HG03066 (cell line): ENCODE results near the gene ZNF747.
A peak's percentile ranks its signal among the peaks of the same experiment; 100 is the strongest.

ENCODE experiments used
- ATAC-seq: cut with Tn5 transposase; IDR thresholded peaks from one replicate; pipeline ENCODE4 v1.9.1; 2021; ENCODE audit warnings: low read depth; ENCODE audit not compliant: unreplicated experiment

Gene ZNF747

DNA sequence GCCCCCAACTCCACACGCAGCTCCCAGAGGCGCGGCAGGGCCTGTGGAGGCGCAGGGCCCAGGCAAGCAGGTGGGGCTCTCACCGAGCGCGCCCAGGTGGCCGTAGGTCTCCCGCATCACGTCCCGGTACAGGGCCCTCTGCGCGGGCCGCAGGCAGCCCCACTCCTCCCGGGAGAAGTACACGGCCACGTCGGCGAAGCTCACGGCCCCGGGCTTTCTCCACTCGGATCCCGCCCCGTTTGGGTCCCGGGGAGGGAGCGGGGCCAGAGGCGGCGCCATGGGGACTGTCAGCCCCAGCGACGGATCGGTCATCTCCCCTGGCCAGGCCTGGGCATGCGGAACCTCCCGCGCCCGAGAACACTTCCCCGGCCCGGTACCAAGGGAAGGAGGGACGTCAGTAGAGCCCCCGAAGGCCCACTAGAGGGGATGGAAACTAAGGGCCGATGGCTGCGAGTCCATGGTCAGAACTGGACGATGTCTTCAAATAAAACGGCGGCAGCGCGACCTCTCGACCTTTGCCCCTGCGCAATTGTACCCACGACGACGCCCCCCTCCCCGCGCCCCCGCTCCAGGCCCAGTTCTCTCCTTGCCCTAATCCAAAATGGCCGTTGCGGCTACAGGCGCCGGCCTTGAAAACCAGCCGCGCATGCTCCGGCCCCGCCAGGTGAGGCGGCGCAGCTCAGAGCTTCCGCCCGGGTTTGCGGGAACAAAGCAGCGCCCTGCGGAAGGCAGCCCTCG is at the start of gene ZNF747:
ZNF747 (minus strand) TSS at position 491 of the 738 bp plus-strand sequence; CDS start at position 312, 179 bp downstream.
- no peak for ATAC-seq

DNA sequence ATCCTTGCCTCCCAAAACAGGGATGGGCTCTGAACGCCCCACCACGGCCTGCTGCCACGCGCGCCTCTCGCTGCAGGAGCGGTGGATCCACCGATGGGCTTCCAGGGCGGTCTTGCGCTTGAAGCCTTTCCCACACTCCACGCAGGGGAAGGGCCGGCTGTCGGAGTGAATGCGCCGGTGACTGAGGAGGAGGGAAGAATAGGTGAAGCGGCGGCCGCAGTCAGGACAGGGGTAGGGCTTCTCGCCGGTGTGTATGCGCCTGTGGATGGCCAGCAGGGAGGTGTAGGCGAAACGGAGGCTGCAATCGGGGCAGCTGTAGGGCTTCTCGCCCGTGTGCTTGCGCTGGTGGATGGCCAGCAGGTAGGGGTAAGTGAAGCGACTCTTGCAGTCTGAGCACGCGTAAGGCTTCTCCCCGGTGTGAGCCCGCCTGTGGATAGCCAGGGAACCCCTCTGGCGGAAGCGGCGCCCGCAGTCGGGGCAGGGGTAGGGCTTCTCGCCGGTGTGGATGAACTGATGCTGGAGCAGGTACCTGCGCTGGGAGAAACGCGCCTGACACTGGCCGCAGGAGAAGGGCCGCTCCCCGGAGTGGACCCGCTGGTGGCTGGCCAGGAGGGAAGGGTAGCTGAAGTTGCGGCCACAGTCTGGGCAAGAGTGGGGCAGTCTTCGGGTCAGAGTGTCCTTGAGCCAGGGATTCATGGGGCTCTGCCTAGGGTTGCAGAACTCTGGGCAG is 48.1 kb upstream of the ZNF747 start:
- ATAC-seq = no peak

DNA sequence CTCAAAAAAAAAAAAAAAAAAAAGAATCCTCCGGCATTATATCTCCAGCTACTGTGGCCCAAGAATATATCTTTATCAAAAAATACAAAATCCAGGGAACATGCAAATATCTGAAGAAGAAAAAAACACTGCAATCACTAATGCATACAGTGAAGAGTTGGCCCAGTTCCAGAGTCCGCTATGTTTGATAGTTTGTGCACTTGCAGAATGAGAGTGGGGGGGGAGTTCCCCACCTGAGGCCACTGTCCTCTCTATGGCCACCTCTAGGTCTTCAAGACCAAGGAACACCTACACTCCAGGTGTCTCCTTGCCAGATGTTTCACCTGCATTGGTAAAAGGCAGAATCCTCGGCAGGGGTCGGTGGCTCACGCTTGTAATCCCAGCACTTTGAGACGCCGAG is 46.8 kb upstream of the ZNF747 start:
- no peak for ATAC-seq

DNA sequence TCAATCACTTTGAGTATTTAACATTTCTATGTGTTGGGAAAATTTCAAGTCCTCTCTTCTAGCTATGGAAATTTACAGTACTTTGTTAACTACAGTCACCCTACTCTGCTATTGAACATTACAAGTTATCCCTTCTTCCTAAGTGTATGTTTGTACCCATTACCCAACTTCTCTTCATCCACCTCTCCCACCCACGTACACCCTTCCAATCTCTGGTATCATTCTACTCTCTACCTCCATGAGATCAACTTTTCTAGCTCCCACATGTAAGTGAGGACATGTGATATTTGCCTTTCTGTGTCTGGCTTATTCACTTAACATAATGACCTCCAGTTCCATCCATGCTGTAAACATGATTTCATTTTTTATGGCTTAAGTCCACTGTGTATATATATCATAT is 40.0 kb upstream of the ZNF747 start:
- no peak for ATAC-seq

DNA sequence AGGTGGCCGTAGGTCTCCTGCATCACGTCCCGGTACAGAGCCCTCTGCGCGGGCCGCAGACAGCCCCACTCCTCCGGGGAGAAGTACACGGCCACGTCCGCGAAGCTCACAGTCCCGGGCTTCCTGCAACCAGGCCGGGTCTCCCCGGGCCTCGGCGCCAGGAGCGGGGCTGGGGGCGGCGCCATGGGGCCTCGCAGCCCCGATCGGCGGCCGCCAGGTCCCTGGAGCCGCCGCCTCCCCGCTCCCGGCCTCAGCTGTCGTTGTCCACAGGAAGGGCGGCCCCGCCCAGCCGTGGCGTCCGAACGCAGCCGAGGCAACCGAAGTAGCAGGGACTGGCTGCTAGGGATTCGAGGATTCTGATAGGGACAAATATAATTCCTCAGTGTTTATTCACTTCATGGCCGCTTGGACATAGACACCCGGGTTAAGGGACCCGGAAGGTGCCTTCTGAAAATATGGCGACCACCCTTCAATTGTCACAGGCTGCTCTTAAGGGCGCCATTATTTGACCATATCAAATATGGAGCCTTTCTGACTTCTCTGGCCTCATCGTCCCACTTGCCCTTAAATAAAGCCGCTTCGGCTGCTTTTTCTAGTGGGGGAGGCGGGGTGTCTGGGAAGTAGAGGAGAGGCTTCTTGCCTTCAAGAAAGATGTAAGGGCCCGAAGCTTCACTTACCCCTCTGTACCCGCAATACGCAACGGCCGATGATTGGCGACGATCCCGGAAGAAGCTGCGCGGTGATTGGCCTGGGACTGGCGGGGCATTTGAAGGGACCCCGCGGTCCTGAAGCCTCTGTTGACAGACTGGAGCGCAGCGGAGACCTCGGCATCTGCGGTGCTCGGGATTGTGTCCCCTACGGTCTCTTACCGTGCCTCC is 37.0 kb upstream of the ZNF747 start, which contains the start of gene ZNF688:
ZNF688 (minus strand) TSS at position 270 of the 878 bp plus-strand sequence; CDS start at position 185, 85 bp downstream.
- ATAC-seq = peak; percentile 70

DNA sequence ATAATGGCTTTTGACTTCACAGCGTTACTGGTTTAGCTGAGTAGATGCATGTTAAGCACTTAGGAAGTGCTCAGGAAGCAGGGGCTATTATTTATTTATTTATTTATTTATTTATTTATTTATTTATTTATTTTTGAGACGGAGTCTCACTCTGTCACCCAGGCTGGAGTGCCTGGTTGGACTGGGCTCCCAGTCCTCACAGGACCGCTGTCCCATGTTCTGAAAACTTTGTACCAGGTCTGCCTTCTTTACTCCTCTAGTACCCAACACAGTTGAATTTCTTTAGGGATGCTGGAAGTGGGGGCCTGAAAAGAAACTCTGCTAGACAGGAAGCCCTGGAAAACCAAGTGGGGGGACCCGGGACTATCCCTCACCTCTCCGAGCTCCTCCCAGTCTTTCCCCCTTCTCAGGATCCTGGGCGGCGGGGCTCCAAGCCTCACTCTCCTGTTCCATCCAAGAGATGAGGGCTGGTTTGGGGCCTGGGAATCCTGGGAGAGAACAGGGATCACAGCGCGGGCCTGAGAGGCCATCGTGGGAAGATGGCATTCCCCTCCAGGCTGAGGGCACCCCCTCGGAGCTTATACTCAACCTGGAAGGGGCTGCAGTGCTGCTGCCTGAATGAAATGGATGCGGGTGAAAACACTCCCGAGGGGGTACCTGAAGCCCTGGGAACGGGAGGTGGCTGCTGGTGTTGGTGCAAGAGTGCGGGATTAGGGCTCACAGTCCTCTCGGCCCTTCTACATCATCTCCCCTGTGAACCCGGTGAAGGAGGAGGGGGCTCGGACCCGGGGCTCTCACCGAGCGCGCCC is 36.2 kb upstream of the ZNF747 start:
- ATAC-seq = no peak

DNA sequence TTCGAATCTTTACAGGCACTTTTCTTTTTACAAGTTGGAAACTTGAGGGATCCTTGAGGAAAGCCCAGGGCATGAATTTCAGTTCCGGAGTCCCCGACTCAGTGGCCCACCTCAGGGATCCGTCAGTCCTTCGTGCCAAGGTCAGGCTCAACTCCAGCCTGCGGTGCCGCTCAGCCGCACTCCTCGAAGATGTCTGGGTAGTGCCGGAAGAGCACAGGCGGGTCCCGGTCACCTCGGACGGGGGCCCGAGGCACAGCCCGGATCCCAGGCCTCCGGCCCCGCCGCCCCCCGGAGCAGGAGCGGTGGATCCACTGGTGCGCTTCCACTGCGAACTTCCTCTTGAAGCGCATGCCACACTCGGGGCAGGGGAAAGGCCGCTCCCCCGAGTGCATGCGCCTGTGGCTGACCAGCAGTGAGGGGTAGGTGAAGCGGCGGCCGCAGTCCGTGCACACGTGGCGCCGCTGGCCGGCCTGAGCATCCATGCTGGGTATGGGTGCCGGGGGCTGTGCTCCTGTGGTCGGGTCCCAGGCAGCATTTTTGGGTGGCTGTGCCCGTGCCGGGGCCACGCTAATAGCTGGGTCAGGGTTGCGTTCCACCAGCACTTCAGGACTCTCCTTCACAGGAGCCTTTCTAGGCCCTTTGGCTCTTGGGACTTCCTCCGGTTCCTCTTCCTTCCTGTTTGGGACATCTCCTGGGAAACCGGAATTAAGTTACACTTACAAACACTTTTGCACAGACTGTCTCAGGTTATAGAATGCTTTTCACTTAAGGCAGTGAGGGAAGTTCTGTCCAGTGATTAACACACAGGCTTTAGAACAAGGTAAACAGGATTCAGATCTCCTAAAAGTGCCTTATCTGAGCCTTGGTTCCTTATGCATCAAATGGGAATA is 35.3 kb upstream of the ZNF747 start:
- ATAC-seq = no peak

DNA sequence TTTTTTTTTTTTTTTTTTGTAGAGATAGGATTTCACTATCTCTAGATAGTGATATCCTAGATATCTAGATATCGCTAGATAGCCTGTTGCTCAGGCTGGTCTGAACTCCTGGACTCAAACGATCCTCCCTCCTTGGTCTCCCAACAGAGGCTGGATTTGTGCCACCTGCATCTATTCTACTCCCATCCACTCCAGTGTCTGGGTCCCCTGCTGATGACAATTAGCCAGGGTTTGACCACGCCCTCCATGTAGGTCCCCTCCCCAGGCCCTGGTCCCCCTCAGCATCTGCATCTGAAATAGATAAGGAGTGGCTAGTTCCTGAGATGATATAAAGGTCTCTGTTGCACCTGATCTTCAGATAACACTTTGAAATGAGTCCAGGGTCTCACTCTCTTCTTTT is 34.6 kb upstream of the ZNF747 start:
- no peak for ATAC-seq

DNA sequence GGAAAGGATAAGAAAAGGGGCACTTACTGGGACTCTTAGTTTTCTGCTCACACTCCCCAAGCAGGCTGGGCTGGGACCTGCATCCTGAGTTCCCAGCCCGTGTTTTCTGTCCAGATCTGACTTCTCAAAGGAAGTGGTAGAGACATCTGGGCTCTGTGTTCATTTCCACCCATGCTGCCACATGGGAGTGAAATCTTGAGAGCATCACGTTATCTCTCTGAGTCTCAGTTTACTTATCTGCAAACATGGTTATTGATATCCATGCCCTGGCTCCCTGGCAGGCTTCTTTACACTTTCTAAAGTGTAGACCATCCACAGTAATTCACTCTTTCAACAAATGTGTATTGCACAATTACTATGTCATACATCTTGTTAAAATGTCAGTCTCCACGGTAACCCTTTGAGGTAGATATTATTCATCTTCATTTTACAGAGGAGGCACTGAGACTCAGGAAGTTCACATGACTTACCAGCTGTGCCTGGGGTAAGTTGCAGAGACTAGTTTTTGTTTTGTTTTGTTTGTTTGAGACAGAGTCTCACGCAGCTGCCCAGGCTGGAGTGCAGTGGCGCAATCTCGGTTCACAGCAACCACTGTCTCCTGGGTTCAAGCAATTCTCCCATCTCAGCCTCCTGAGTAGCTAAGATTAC is 33.5 kb upstream of the ZNF747 start:
- peak; percentile 36 for ATAC-seq

DNA sequence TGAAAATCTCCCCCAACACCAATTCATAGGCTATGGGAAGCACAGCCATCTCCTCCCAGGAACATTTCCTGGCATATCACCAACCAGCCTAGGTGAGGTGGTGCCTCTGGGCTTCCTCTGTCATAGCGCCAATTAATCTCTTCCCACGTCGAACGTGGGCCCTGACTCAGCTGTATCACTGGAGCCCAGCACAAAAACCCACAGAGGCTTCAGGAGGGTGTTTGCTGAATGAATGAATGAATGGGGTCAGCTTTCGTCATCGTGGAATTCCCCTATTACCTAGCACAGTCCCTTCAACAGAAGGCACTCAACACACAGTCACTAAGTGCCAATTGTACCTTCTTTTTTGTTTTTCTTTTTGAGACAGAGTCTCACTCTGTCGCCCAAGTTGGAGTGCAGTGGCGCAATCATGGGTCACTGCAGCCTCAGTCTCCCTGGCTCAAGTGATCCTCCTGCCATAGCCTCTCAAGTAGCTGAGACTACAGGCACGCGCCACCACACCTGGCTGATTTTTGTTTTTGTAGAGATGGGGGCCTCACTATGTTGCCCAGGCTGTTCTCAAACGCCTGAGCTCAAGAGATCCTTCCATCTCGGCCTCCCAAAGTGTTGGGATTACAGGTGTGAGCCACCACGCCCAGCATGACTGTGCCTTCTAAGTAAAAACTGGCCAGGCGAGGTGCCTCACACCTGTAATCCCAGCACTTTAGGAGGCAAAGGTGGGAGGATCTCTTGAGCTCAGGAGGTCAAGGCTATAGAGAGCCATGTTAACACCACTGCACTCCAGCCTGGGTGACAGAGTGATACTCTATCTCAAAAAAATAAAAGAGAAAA is 32.7 kb upstream of the ZNF747 start:
- ATAC-seq = no peak

DNA sequence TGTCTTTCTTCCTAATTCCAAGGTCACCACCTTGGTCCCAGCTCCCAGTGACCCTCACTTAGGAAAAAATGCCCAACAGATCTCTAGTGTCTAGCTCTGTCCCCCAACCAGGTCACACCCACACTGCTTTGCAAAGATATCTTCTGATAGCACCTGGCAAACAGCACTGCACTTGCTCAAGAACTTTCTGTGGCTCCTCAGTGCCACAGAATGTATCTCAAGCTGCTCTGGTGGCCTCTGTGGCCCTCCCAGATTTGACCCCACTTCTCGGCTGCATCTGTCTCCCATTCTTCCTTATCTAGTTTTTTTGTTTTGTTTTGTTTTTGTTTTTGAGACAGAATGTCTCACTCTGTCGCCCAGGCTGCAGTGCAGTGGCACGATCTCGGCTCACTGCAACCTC is 31.9 kb upstream of the ZNF747 start:
- ATAC-seq = no peak

DNA sequence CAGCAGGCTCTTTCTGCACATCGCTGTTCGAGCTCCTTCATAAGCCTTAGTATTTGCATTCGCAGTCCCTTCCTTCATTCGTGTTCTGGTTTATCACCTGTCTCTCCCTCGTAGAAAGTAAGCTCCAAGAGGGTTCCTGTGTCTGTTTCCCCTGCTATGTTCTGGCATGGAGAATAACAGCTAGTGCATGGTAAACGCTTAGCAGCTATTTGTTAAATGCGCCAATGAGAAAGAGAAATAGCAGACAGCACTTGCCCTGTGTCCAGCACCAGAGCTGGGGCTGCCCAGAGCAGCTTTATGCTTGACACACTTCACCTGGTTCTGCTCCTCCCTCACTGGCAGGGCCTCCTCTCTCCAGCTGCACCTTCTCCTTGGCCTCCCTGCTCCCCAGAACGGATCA is 31.3 kb upstream of the ZNF747 start:
- no peak for ATAC-seq

DNA sequence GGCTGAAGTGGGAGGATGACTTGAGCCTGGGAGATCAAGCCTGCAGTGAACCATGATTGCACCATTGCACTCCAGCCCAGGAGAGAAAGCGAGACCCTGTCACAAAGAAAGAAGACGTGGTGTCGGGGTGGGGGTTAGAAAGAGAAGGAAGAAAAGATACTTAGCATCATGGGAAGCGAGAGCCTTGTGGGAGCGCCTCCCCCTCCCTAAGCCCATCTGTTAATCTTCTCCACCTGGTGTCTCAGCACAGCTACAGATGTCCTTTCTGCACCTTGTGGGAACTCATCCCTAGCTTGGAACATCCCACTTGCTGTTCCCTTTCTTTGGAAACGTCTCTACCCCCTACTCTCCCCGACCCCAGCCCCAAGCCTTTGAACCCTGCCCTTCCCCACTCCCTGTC is 30.9 kb upstream of the ZNF747 start:
- no peak for ATAC-seq

DNA sequence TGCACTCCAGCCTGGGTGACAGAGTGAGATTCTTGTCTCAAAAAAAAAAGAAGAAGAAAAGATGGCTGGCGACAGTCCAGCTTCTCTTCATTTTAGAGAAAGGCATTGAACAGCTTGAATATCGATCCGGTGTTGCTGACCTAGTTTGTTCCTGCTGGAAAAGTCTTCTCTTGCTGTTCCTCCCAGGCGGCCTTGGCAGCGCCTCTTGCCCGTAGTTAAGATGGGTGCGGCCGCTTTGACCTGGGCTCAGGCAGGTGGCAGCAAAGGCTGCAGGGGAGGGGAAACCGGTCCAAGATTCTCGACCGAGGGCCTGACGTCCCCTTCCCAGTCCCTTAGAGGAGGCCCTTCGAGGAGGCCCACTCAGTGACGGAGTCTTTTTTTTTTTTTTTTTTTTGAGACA is 27.4 kb upstream of the ZNF747 start:
- ATAC-seq = no peak

DNA sequence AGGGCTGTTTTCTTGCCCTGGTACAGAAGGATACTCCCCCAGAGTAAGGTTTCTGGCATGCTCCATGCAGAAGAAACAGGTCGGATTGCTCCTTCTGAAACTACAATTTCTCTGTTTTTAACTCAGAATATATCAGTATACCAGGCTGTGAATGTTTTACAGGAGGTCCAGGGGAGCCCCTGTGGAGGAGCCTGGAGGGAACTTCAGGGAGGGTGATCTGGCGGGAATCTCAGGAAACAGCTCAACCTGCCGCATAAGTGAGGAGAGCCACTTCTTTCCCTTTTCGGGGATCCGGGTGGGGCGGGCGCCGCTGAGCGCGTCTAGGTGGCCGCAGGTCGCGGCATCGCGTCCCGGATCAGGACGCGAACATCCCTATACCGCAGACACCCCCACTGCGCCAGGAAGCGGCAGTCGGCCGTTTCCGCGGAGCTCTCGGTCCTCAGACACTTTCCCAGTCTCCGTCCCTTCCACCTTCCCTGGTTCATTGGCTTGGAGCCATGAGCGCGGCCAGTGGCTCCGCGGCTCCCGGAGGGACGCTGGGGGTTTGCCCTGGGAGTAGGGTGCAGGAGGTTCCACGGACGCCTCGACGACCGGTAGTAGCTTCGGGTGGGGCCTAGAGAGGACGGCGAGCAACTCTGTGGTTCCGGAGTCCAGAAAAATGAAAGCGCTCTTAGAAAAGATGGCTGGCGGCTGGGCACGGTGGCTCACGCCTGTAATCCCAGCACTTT is 26.6 kb upstream of the ZNF747 start:
- ATAC-seq = no peak

DNA sequence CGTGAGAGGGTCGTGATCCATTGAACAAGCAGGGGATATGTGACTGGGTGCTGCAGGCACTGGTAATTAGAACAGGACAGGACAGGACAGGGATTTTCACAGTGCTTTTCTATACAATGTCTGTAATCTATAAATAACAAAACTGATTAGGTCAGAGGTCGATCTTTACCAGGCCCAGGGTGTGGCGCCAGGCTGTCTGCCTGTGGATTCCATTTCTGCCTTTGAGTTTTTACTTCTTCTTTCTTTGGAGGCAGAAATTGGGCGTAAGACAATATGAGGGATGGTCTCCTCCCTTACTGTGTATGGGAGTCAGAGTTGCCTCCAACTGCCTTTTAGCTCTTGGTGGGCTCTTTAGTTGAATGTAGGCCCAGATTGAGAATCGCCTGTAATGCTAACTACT is 25.0 kb upstream of the ZNF747 start:
- no peak for ATAC-seq

DNA sequence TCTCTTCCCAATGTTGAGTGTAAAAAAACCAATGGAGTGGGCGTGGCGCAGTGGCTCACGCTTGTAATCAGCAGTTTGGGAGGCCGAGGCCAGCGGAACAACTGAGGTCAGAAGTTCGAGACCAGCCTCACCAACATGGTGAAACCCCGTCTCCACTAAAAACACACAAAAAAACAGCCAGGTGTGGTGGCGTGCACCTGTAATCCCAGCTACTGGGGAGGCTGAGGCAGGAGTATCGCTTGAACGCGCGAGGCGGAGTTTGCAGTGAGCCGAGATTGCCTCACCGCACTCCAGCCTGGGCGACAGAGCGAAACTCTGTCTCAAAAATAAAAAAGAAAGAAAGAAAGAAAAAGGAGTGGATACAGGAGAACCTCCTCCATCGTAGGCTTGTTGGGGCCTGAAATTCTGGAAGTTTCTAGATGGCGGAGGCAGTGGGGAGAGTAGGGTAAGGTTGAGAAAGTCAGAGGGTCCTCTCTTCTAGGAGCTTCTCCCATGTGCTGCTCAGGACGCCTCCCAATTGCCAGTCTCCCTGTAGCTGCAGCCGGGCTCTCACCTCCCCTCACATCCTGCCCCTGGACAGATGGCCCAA is 24.2 kb upstream of the ZNF747 start:
- no peak for ATAC-seq
